Measurements from ENCODE around the gene DHRSX.

DNA sequence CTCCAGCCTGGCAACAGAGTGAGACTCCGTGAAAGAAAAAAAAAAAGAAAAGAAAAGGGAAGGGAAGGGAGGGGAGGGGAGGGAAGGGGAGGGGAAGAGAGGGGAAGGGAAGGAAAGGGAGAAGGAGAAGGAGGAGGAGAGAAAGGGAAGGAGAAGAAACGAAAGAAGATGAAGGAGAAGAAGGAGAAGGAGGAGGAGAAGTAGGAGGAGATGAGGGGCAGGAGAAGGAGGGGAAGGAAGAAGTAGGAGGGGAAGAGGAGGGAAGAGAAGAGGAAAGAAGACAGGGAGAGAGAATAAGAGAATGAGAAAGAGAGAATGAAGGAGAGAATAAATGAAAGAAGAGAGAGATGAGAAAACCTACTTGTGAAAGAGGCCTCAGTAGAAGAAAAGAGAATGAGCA, 170.3 kb downstream of the DHRSX start:
- TF ChIP-seq, protein P1, sequence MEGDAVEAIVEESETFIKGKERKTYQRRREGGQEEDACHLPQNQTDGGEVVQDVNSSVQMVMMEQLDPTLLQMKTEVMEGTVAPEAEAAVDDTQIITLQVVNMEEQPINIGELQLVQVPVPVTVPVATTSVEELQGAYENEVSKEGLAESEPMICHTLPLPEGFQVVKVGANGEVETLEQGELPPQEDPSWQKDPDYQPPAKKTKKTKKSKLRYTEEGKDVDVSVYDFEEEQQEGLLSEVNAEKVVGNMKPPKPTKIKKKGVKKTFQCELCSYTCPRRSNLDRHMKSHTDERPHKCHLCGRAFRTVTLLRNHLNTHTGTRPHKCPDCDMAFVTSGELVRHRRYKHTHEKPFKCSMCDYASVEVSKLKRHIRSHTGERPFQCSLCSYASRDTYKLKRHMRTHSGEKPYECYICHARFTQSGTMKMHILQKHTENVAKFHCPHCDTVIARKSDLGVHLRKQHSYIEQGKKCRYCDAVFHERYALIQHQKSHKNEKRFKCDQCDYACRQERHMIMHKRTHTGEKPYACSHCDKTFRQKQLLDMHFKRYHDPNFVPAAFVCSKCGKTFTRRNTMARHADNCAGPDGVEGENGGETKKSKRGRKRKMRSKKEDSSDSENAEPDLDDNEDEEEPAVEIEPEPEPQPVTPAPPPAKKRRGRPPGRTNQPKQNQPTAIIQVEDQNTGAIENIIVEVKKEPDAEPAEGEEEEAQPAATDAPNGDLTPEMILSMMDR (IDR thresholded peaks at IDR 0.05), result no peak
- TF ChIP-seq POLR2A (IDR thresholded peaks at IDR 0.05; ENCODE audit: low read length) (no peak), JUN (IDR thresholded peaks at IDR 0.05) (no peak), ZNF302 (CRISPR knock-in tag; IDR thresholded peaks at IDR 0.05) (no peak), RAD21 (conservative IDR thresholded peaks at IDR 0.05 in 1 of 2, IDR thresholded peaks at IDR 0.05 in 1 of 2) (no peak)
- TF ChIP-seq, protein P2, sequence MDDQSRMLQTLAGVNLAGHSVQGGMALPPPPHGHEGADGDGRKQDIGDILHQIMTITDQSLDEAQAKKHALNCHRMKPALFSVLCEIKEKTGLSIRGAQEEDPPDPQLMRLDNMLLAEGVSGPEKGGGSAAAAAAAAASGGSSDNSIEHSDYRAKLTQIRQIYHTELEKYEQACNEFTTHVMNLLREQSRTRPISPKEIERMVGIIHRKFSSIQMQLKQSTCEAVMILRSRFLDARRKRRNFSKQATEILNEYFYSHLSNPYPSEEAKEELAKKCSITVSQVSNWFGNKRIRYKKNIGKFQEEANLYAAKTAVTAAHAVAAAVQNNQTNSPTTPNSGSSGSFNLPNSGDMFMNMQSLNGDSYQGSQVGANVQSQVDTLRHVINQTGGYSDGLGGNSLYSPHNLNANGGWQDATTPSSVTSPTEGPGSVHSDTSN (IDR thresholded peaks at IDR 0.05), result no peak
- TF ChIP-seq, protein P3, sequence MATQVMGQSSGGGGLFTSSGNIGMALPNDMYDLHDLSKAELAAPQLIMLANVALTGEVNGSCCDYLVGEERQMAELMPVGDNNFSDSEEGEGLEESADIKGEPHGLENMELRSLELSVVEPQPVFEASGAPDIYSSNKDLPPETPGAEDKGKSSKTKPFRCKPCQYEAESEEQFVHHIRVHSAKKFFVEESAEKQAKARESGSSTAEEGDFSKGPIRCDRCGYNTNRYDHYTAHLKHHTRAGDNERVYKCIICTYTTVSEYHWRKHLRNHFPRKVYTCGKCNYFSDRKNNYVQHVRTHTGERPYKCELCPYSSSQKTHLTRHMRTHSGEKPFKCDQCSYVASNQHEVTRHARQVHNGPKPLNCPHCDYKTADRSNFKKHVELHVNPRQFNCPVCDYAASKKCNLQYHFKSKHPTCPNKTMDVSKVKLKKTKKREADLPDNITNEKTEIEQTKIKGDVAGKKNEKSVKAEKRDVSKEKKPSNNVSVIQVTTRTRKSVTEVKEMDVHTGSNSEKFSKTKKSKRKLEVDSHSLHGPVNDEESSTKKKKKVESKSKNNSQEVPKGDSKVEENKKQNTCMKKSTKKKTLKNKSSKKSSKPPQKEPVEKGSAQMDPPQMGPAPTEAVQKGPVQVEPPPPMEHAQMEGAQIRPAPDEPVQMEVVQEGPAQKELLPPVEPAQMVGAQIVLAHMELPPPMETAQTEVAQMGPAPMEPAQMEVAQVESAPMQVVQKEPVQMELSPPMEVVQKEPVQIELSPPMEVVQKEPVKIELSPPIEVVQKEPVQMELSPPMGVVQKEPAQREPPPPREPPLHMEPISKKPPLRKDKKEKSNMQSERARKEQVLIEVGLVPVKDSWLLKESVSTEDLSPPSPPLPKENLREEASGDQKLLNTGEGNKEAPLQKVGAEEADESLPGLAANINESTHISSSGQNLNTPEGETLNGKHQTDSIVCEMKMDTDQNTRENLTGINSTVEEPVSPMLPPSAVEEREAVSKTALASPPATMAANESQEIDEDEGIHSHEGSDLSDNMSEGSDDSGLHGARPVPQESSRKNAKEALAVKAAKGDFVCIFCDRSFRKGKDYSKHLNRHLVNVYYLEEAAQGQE (IDR thresholded peaks at IDR 0.05), result no peak

Data from A549 (cell line).